GM21381 (cell line): ENCODE data around the gene TBC1D3I.
"Not testable (repeated sequence)": the region's sequence is repeated elsewhere in the genome, so short reads cannot be mapped to it uniquely, and the experiment has no call there.

Experiments used
- ATAC-seq: cut with Tn5 transposase; IDR thresholded peaks from one replicate; pipeline ENCODE4 v1.9.1; 2021; ENCODE audit warnings: mild to moderate bottlenecking, moderate library complexity; ENCODE audit not compliant: unreplicated experiment

The TBC1D3I gene

DNA sequence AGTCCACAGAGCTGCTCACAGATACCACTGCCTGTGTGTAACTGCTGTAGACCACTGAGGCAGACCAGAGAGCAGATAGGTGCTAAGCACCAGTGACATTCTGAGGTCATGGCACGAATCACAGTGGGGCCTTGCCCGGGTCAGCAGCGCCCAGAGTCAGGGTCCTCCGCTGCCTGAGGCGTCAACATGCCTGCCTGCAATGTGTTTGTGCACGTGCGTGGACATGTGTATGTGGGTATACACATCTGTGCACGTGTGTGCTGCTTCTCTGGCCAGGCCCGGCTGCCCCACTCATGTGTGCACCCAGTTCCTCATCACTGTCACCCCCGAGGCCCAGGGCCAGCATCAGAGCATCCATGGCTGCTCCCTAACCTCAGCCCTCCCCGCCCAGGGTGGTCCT is at the start of gene TBC1D3I:
TSS of gene TBC1D3I (minus strand) at position 101 of the 400 bp plus-strand sequence. CDS start 1,585 bp downstream, outside the sequence.
- not testable (repeated sequence) for ATAC-seq

DNA sequence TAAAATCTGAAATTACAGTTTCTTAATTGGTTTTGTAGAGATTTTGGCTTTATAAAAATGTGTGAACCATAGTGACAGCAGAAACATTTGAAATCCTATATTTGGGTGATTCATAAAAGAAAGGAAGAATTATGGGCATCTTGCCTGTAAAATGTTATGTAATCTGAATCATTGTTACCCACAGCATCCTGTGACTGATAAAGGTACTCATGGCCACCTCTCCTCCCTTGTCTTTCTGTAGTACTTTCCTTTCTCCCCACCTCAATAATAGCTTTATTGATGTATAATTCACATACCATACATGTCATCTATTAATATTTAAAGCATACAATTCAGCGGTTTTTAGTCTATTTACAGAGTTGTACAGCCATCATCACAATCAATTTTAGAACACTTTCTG is 30.8 kb upstream of the TBC1D3I start:
- ATAC-seq = not testable (repeated sequence)

DNA sequence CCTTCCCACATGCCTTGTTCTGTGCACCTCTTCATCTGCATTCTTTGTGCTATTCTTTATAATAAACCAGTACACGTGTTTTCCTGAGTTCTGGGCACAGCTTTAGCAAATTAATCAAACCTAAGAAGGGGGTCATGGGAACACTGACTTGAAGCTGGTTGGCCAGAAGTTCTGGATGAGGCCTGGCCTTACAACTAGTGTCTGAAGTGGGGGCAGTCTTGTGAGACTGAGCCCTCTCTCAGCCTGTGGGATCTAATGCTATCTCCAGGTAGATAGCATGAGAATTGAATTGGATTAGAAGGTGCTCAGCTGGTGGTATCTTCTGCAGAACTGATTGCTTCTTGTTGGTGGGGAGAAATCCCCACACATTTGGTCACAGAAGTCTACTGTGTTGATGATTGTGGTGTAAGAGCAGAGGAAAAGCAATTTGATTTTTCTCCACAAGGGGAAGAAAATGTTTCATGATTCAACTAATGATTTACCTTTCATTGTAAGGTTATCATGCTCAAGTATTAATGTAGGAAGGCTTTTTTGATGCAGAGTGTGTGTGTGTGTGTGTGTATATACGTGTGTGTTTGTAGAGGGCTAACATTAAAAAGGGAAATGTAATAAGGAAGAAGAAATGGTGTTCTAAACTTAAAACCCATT is 25.7 kb upstream of the TBC1D3I start:
- not testable (repeated sequence) for ATAC-seq

DNA sequence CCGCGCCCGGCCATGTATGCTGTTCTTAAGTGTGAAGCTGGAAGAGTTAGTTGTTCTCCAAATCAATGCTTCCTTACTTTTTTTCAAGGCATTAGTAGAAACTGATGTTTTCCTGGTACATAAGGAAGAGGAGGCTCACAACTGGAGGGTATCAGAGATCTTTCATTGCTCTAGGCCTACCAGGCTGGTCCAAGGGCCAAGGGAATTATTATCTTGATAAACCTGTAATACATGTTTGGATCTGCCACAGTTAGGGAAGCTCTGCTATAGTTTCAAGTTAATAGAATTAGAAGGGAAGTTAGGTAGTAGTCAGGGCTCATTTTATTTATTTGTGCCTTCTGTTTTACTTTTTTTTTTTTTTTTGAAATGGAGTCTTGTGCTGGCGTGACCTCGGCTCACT is 19.8 kb upstream of the TBC1D3I start:
- ATAC-seq = not testable (repeated sequence)

DNA sequence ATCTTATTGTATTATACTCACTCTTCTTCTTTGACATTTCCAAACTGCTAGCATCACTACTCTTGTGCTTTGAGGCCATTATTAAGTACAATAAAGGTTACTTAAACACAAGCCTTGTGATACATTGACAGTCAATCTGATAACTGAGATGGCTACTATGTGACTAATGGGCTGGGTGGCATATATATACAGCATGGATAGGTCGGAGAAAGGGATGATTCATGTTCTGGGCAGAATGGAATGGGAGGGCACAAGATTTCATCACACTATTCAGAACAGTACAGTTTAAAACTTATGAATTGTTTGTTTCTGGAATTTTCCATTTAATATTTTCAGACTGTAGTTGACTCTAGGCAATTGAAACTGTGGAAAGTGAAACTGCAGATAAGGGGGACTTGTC is 18.9 kb upstream of the TBC1D3I start:
- ATAC-seq = not testable (repeated sequence)

DNA sequence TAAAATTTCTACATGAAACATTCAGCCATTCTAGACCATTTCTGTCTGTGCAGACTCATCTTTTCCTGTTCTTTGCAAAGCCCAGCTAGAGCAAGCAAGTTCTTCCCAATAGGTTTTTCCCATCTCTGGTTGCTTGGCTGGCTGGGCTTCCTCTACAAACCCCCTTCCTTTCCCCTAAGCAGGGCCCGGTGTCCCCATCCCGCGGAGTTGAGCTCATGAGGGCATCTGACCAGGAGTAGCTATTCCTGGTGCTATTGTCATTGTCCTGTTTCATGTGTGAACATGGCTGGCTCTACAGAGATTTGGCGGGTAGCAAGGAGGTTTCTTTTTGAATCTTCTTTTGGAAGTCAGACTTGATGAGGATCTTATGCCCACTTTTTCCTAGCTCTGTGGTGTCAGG is 22.3 kb downstream of the TBC1D3I start:
- not testable (repeated sequence) for ATAC-seq

DNA sequence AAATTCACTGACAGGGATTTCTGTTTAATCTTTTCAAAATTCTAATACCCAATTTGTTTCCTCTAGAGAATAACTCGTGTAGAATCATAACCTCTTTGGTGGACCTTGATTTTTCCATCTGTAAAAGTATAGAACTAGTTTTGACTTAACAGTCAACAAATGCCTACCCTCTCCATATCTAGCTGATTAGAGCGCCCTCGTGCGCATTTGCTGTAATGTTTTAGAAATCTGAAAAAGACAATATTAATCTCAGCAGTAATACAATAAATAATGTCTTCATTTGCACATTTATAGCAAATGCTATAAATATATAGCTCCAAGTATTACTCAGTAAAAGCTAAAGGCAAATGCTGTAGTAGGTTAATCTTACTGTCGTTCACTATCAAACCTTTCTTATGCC is 34.7 kb downstream of the TBC1D3I start:
- ATAC-seq = not testable (repeated sequence)

DNA sequence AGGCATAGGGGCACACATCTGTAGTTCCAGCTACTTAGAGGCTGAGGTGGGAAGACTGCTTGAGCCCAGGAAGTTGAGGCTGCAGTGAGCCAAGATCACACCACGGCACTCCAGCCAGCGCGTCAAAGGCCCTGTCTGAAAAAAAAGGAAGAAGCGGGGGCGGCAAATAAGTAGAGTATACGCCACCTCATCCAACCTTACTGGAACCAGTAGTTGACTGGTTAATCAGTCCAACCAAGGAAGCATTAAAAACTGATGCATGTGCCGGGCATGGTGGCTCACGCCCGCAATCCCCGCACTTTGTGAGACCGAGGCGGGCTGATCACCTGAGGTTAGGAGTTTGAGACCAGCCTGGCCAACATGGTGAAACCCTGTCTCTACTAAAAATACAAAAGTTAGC is 41.4 kb downstream of the TBC1D3I start:
- ATAC-seq = not testable (repeated sequence)

DNA sequence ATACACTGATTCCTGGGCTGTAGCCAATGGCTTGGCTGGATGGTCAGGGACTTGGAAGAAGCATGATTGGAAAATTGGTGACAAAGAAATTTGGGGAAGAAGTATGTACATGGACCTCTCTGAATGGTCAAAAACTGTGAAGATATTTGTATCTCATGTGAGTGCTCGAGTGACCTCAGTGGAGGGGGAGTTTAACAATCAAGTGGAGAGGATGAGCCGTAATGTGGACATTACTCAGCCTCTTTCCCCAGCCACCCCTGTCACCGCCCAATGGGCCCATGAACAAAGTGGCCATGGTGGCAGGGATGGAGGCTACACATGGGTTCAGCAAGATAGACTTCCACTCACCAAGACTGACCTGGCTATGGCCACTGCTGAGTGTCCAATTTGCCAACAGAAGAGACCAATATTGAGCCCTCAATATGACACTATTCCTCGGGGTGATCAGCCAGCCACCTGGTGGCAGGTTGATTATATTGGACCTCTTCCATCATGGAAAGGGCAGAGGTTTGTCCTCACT is 42.7 kb downstream of the TBC1D3I start:
- ATAC-seq = not testable (repeated sequence)

DNA sequence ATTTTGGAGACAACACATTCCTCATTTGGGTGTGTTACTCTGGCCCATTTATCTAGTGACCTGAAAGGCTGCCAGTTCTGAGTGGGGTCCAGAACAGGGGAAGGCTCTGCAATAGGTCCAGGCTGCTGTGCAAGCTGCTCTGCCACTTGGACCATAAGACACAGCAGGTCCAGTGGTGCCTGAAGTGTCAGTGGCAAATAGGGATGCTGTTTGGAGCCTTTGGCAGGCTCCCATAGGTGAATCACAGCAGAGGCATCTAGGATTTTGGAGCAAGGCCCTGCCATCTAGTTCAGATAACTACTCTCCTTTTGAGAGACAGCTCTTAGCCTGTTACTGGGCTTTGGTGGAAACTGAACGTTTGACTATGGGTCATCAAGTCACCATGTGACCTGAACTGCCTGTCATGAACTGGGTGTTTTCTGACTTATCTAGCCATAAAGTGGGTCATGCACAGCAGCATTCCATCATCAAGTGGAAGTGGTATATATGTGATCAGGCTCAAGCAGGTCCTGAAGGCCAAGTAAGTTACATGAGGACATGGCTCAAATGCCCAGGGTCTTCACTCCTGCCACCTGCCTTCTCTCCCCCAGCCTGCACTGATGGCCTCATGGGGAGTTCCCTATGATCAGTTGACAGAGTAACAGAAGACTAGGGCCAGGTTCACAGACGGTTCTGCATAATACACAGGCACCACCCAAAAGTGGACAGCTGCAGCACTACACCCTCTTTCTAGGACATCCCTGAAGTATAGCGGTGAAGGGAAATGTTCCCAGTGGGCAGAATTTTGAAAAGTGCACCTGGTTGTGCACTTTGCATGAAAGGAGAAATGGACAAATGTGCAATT is 43.4 kb downstream of the TBC1D3I start:
- not testable (repeated sequence) for ATAC-seq

DNA sequence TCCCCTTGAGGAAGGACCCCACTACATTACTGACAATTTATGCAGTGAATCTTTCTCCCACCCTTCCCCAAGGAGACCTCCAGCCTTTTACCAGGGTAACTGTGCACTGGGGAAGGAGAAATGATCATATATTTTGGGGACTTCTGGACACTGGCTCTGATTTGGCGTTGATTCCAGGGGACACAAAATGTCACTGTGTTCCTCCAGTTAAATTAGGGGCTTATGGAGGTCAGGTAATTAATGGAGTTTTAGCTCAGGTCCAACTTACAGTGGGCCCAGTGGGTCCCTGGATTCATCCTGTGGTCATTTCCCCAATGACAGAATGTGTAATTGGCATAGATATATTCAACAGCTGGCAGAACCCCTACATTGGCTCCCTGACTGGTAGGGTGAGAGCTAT is 44.8 kb downstream of the TBC1D3I start:
- not testable (repeated sequence) for ATAC-seq

DNA sequence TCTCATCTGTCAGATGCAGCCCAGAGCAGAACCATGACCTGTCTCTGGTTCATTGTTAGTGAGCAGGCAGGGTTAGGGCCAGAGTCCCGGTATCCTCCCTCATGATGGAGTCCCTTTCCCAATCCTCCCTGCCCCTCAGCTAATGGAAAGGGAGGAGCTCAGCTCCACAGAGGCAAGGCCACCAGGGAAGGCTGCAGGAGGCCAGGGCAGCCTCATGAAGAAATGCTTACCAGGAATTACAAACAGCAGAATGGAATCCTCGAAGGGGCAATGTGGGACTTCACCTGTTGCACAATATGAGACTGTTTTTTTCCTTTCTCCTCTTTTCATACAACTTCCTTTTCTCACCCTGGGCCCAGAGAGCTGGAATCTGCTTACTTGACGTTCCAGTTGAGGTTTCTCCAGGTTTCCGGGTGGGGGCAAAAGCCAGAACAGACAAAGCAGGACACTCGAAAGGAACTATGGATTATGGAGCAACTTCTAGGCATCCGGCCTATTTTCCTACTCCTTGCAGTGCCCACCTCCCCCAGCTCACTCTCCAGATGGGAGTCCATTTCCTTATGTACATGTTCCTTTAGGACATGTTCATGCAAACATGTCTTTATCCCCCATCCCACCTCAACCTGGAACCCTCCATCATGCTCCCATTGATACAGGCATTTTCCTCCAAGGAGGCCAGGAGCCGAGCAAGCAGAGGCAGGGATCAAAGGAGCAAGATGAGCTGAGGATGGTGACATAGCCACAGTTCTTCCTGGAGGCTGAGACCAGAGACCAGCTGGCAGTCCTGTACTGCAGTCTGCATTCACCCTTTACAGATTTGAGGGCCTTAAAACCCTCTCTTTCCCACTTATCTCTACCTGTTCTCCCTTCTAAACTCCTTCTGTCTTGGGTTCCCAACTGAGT is 48.7 kb downstream of the TBC1D3I start:
- not testable (repeated sequence) for ATAC-seq

DNA sequence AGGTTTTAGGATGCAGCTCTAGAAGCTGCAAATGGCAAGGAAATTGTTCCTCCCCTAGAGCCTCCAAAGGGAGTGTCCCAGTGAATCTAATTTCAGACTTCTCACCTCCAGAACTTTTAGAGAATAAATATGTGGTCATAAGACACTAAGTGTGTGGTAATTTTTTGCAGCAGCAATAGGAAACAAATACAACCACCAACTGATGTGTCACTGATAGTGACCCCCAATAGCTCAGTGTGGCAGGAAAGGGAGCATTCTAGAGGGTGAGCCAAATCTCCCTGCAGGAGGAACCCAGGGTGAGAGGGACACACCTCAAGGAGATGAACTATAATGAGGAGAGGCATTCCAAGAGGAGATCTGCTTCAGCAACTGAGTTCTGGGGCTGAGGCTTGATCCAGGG is 49.5 kb downstream of the TBC1D3I start:
- no peak for ATAC-seq

DNA sequence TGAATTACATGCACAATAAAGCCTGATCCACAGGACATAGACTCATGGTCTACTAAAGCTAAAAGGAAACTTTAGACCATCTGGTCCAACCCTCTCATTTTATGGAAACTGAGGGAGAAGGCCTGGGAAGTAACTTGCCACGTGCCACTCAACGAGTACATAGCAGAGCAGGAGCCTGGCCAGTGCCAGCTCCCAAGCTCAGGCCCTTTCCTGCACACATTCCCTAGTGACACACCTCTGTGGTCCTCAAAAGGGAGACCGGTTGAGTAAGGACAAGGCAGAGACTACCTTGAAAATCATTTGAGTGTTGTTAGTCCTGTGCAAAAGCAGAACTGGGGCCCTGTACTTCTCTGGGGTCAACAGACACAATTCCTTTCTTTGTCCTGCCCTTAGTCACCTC is 50.7 kb downstream of the TBC1D3I start:
- ATAC-seq = no peak

DNA sequence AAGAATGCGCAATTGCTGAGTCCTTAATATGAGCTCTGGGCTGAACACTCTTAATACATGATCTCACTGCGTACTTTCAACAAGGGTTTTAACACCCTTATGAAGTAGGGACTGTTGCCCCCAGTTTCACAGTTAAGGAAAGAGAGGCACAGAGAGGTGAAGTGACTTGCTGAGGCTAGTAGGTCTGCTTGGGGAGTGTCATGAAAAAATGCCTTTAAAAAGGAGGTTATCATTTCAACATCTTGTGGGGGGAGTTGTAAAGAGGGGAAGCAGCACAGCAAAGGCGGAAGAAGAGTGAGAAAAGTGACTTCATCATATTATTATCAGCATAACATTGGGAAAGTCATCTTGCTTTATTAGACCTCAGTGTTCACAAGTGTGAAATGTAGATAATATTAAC is 51.4 kb downstream of the TBC1D3I start:
- no peak for ATAC-seq

DNA sequence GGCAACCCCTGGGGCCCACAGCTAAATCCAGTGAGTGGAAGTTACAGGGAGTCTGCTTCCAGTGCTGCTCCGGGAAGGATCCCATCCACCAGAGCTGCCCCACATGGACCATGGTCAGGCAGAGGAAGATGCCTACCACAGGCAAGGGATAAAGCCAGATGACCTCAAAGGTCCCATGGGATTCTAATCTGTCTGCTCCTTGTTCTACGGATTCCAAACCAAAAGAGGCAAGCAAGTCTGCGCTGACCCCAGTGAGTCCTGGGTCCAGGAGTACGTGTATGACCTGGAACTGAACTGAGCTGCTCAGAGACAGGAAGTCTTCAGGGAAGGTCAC is 52.1 kb downstream of the TBC1D3I start:
- no peak for ATAC-seq

DNA sequence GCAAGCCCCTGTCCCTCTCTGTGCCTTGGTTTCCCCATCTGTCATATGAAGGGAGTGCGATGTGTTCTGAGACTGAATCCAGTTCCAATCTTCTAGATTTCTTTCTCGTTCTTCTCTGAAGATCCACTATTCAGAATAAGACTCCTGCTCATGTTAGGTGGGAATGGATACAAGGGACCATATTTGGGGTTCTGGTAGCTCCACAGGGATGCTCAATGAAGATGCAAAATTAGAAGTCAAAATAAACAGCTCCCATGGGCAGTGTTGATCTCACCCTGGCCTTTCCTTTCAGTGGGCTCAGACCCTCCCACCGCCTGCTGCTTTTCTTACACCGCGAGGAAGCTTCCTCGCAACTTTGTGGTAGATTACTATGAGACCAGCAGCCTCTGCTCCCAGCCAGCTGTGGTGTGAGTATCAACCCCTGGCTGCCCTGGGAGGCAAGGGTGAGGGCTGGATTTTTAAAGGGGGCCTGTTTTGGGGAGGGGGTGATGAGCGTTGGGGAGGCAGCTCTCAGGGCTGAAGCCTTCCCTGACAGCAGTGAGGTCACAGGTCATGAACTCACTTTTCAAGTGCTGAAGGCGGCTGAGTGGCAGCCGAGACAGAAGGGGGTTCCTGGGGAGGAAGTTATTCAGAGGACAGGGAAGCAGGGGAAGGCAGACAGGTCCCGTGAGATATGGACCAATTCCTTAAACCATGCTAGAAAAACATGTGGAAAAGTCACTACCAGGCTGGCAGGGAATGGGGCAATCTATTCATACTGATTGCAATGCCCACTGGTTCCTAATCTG is 52.7 kb downstream of the TBC1D3I start:
- ATAC-seq = not testable (repeated sequence)

DNA sequence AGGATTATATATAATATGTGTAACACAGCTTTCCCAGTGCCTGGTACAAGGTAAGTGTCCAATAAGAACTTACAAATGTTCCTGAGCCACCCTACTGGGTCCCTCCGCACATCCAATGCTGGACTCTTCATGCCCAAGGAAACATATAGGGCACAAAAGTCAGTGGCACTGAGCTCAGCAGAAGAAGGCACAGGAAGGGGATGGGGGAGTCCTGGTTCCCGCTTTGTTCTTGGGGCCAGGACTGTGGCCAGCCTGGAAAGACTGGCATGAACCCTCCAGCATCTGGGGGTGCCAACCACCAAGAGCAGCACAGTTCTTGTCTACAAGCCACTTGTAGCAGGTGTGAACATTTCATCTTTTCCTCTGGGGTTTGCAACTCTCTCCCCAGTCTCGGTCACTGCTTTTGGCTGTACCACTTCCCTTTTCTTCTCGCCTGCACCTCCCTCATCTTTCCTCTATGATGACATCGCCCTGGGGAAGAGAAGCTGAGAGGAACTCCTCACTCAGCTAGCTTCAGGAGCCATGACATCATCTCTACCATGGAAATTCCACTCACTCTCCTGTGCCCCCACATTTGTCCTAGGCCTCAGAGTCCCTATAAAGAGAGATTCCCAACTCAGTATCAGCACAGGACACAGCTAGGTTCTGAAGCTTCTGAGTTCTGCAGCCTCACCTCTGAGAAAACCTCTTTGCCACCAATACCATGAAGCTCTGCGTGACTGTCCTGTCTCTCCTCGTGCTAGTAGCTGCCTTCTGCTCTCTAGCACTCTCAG is 53.7 kb downstream of the TBC1D3I start, which contains the start of gene CCL4L2:
TSS of gene CCL4L2 (plus strand) at position 625 of the 773 bp plus-strand sequence.
- ATAC-seq = peak; percentile 64

DNA sequence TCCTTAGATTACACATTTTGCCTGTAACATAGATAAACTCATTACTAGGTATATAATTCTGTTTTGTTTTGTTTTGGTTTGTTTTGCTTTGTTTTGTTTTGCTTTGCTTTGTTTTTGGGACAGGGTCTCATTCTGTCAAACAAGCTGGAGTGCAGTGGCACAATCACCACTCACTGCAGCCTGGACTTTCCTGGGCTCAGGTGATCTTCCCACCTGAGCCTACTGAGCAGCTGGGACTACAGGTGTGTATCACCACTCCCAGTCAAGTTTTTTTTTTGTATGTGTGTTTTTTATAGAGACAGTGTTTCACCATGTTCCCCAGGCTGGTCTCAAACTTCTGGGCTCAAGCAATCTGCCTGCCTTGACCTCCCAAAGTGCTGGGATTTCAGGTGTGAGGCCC is 54.8 kb downstream of the TBC1D3I start:
- ATAC-seq = no peak
